GM19035 (cell line): ENCODE results near the gene PDE4A.
"Not testable (repeated sequence)": the region's sequence is repeated elsewhere in the genome, so short reads cannot be mapped to it uniquely, and the experiment has no call there.

Experiments
- ATAC-seq: cut with Tn5 transposase; IDR thresholded peaks from one replicate; pipeline ENCODE4 v1.9.1; 2021; ENCODE audit not compliant: unreplicated experiment

The PDE4A gene

GRCh38 chr19:10403137-10404021, 17.0 kb upstream of the PDE4A start, which contains the start of gene CDC37:
CDC37 (minus strand) TSS chr19:10403542; CDS start chr19:10403479, 63 bp downstream.
- ATAC-seq: peak; percentile 77

GRCh38 chr19:10404888-10405820, 15.2 kb upstream of the PDE4A start:
- no peak for ATAC-seq

DNA sequence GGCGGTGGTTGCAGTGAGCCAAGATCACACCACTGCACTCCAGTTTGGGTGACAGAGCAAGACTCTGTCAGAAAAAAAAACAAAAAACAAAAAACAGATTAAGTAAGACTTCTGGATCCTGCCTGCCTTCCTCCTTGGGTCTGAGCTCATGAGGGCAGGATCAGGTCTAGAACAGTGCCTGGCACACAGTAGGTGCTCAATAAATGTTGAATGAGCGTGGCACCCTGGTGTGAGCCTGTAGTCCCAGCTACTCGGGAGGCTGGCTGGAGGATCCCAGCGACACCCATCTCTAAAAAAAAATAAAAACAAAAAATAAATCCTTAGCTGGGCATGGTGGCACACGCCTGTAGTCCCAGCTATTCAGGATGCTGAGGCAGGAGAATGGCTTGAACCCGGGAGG, 14.1 kb upstream of the PDE4A start:
- no peak for ATAC-seq

- no peak for ATAC-seq
These were observed 13.2 kb upstream of the PDE4A start for GRCh38 chr19:10407096-10407495.

- no peak for ATAC-seq
These were observed 11.6 kb upstream of the PDE4A start for GRCh38 chr19:10408511-10409283.

GRCh38 chr19:10411224-10411623, 9.1 kb upstream of the PDE4A start:
- not testable (repeated sequence) for ATAC-seq

DNA sequence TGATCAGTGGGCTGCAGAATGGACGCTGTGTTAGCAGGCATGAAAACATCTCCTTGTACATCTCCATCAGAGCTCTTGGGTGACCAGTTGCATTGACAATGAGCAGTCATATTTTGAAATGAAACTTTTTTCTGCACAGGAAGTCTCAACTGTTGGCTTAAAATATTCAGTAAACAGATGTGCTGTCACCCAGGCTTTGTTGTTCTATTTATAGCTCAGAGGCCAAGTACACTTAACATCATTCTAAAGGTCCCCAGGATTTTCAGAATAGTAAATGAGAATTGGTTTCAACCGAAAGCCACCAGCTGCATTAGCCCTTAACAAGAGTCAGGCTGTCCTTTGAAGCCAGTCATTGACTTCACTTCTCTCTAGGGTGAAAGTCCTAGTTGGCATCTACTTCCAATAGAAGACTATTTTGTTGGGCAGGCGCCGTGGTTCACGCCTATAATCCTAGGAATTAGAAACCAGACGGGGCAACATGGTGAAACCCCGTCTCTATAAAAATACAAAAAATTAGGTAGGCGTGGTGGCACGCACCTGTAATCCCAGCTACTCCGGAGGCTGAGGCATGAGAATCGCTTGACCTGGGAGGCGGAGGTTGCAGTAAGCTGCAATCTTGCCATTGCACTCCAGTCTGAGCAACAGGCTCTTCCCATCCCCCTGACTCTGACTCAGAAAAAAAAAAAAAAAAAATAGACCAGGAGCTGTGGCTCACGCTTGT, 7.9 kb upstream of the PDE4A start:
- ATAC-seq: peak; percentile 52

- ATAC-seq: no peak
These were observed 4.3 kb upstream of the PDE4A start for GRCh38 chr19:10416083-10416379.

DNA sequence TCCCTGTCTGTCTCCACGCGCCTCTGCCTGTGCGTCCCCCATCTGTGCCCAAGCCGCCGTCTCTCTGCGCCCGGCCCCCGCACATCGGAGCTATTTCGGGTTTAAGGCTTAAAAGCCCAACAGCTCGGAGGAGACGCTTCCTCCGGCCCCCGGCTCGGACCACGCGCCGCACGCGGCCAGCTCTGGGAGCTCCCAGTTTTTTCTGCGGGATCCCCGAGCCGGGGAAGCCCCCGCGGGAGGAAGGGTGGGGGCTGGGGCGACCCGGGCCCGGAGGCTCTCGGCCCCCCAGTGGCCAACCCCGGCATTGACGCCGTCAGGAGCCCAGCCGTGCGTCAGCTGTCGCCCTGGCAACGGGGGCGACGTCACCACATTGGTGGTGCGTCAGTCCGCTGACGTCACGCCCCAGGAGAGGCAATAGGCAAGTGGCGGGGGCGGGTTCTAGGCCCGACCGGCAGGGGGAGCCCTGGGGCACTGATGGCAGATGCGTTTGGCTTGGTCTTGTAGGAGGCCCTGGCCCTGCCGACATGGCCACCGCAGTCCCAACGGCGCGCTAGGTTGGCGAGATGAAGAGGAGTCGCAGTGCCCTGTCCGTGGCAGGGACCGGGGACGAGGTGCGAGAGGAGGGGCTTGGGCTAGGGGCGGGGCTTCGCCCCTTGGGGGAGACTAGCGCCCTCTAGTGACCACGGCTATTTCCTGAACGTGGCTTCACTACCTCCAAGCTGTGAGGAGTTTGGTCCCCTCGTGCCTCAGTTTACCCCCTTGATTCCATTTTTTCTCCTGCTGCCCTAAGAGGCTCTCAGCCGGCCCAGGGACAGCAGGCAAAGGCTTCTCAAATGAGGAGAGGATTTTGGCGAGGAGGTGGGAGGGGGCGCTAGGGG, 3.7 kb upstream of the PDE4A start:
- ATAC-seq: peak; percentile 57

- ATAC-seq: no peak
These were observed 2.6 kb upstream of the PDE4A start for GRCh38 chr19:10417541-10418234.

DNA sequence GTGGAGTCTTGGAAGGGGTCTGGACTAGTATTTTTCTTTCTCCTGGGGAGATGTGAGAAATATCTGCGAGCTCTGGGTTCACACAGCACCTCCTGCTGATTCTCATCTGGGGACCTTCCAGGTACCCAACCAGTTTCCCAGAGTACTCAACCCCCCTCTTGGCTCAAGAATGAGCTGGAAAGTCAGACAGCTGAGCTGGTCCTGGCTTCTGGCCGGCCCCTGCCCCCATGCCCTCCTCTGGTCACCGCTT, 2.2 kb upstream of the PDE4A start:
- ATAC-seq: no peak

DNA sequence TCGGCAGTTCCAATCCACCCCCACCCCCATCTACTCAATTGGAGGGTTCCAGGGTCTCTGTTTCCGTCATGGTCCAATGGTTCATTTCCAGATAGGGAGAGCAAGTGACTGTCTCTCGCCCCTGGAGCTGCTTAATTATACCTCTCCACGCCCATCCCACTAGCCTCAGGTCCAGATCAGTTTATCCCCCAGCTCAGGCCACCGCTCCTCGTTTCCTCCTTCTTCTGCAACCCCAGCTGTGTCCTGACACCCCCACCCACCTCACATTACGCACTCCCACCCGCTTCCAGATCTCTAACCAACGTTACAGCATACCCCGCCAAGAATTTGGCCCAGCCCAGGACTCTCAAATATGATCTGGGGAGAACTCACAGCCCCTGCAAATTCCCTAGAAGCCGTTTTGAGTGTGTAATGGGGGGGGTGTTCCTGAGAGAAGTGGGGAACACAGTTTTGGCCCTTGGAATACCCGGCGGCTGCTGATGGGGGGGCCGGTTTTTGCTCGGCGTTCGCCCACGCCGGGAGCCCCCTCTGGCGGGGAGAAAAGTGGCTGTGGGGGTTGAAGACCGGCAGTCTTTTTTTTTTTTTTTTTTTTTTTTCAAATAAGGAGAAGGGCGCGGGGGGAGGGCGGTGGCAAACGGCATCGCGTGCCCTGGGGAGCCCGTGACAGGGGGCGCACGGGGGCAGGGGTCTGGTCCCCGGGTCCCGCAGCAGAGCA, 1.7 kb upstream of the PDE4A start:
- ATAC-seq: no peak

GRCh38 chr19:10419200-10419645, 1.1 kb upstream of the PDE4A start:
- ATAC-seq: no peak

GRCh38 chr19:10419646-10420443, 493 bp upstream of the PDE4A start:
- ATAC-seq: no peak

GRCh38 chr19:10421240-10422045, 1.1 kb downstream of the PDE4A start:
- no peak for ATAC-seq

- ATAC-seq: no peak
These were observed 1.7 kb downstream of the PDE4A start for GRCh38 chr19:10422046-10422461.

GRCh38 chr19:10422846-10423245, 2.5 kb downstream of the PDE4A start:
- ATAC-seq: no peak
